Lower leg skin (tissue), 4 donors: ENCODE data around the gene TXNDC8. TPM values are rescaled to one million over a fixed set of nuclear protein-coding genes. Genes with fewer than 3 reads are reported as not detected.

Experiments
- DNase-seq, 2 donors: peaks; one replicate each; pipeline ENCODE4 v3.0.0-alpha.2; 2019; ENCODE audit warnings: low spot score in 2 of 2
- H3K4me3 ChIP-seq: fragments of 200-600 bp; sonication (generic); 2 replicates; pipeline ENCODE4 v1.5.1; 2017; ENCODE audit warnings: mild to moderate bottlenecking, low read depth; ENCODE audit not compliant: poor library complexity, severe bottlenecking
- POLR2A ChIP-seq, 2 donors: fragments of 450-650 bp; IDR thresholded peaks; one replicate each; pipeline ENCODE4 v1.6.1; 2016 to 2017; ENCODE audit warnings: antibody characterized with exemption in 2 of 2, mild to moderate bottlenecking in 1 of 2, moderate library complexity in 1 of 2
- whole genome bisulfite sequencing, 2 donors: methylation state at CpG; one replicate each; pipeline ENCODE4 v1.1.5; 2018; 5-methylcytosine and 5-hydroxymethylcytosine counted together
- intact Hi-C: fragments of 100-400 bp; cut with DNase I; formaldehyde crosslinking; loops from one replicate; pipeline ENCODE4 v1.15.0; 2023; ENCODE audit warnings: low total_unique reads
- total RNA-seq, 4 donors: library from RNA; depleted of rRNA; stranded (reverse); fragments of >200 nt; gene quantifications; one replicate each; pipeline ENCODE4 v1.1.0, GENCODE V29; 2016
- TF ChIP-seq, protein P1 (sequence below), 3 donors: fragments of 450-650 bp; IDR thresholded peaks; one replicate each; pipeline ENCODE4 v1.5.1; 2016; ENCODE audit warnings: antibody characterized with exemption in 3 of 3, mild to moderate bottlenecking in 3 of 3, moderate library complexity in 2 of 3

The TXNDC8 gene
- total RNA-seq, 4 donors from 2014 or later, result not detected

DNA sequence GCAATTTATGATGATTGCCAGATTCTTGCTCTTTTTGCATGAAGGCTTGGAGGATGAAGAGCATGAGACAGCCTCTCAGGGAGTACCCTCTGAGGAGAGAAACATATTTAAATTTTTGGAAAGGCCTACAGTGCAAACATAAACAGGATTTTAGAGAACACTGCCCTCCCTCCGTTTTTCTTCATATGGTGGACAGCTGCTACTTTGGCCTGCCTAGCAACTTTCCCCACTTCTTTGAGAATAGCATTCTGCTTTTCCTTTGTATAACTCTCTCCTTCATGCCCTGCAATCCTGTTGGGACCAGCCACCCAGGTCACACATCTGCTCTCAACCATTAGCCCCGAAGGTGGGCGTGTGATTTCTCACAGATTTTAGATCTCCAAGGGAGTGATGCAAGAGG, 60.9 kb downstream of the TXNDC8 start:
- H3K4me3 ChIP-seq, result no peak overlapping the region
- intact Hi-C loops, result no loop called here
- WGBS, 2 donors, result 36 to 51% methylated on average over 3 of the region's 3 CpGs
- TF ChIP-seq, protein P1, sequence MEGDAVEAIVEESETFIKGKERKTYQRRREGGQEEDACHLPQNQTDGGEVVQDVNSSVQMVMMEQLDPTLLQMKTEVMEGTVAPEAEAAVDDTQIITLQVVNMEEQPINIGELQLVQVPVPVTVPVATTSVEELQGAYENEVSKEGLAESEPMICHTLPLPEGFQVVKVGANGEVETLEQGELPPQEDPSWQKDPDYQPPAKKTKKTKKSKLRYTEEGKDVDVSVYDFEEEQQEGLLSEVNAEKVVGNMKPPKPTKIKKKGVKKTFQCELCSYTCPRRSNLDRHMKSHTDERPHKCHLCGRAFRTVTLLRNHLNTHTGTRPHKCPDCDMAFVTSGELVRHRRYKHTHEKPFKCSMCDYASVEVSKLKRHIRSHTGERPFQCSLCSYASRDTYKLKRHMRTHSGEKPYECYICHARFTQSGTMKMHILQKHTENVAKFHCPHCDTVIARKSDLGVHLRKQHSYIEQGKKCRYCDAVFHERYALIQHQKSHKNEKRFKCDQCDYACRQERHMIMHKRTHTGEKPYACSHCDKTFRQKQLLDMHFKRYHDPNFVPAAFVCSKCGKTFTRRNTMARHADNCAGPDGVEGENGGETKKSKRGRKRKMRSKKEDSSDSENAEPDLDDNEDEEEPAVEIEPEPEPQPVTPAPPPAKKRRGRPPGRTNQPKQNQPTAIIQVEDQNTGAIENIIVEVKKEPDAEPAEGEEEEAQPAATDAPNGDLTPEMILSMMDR (IDR thresholded peaks at IDR 0.05), result no peak
- TF ChIP-seq POLR2A (IDR thresholded peaks at IDR 0.05), result no peak
- no peak for DNase-seq

DNA sequence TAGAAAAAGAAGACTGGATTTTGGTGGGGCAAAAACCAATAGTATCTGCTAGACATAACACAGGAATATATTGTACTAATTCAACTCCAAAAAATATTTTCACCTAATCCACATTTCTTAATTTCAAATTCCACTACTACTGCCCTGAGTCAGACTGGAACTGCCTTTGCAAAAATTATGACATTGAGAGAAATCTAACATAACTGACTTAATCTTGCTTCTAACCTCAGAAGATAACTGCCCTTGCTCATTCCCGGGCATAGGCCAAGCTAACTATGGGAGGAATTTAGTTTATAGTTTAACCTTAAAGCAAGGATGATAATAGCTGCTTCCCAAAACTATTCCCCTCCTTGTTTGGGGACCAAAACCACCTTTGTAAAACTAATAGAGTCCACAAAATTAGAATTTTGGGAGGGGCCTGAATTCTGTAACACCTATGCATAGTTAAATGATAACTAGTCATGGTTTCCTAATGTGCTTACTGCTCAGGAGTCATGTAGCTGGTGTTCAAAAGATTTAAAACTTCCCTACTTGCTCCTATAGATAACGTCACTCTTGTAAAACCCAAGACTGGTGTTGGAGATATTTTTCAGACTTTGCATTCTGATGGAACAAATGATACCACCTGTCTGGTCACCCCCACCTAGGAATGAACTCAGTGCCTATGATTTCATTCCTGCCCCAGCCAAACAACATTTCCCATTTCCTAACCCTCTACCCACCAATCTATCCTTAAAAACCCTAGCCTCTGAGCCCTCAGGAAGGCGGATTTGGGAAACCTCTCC, 67.3 kb downstream of the TXNDC8 start:
- no peak for DNase-seq
- TF ChIP-seq, protein P1 (IDR thresholded peaks at IDR 0.05), result no peak
- no peak for TF ChIP-seq POLR2A (IDR thresholded peaks at IDR 0.05)
- WGBS, 2 donors, result 94 to 95% methylated on average over 3 of the region's 3 CpGs
- intact Hi-C loops, result no loop called here
- no peak overlapping the region for H3K4me3 ChIP-seq

DNA sequence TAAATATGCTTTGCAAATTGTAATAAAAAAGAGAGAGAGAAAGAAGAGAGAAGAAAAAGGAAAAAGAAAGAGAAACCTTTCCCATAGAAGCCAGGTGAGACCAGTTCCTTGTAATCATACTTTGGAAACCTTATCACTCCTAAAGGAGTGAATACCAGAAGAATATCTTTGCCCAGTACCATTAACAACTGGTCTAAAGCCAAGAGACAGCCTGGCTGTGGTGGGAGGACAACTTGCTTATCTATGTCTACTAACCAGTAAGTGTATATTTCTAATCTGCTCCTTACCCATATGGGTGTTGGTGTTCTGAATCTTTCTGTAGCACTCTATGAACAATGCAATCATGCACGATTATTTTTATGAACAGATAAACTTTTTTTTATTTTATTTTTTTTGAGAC, 70.9 kb downstream of the TXNDC8 start:
- no peak for DNase-seq
- intact Hi-C loops, result no loop called here
- 0 to 90% methylated on average over 1 of the region's 1 CpG for WGBS, 2 donors
- no peak overlapping the region for H3K4me3 ChIP-seq
- TF ChIP-seq POLR2A (IDR thresholded peaks at IDR 0.05), result no peak

DNA sequence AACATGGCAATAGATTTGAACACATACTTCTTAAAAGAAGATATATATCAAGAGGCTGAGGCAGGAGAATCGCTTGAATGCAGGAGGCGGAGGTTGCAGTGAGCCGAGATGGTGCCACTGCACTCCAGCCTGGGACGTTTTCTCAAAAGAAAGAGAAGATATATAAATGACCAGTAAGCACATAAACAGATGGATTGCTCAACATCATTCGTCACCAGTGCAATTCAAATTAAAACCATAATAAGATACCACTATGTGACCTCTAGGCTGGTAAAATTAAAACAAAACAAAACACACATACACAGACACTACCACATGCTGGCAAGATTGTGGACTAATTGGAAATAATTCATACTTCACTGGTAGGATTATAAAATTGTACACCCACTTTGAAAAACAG, 76.0 kb downstream of the TXNDC8 start:
- WGBS, 2 donors, result 62 to 67% methylated on average over 5 of the region's 5 CpGs
- intact Hi-C loops, result no loop called here
- no peak overlapping the region for H3K4me3 ChIP-seq
- no peak for DNase-seq
- TF ChIP-seq POLR2A (IDR thresholded peaks at IDR 0.05), result no peak
- TF ChIP-seq, protein P1 (IDR thresholded peaks at IDR 0.05), result no peak

DNA sequence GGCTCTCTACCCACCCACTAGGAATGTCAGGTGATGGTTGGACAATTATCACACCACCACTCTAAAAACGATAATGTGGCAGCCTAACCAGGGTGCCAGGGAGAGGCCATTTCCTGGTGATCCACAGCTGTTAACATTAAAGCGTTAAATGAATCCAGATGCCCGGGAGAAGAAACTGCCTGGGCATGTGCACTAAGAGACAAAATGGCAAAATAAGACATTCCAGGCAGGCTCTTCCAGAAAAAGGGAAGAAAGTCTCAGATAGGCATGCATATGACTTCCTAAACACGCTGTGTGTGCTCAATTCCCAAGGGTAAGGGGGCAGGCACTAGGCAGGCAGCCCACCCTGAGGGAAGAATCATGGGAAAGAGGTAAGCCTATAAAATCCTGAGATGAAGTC, 76.8 kb downstream of the TXNDC8 start:
- TF ChIP-seq POLR2A (IDR thresholded peaks at IDR 0.05), result no peak
- 27 to 36% methylated on average over 4 of the region's 4 CpGs for WGBS, 2 donors
- H3K4me3 ChIP-seq, result no peak overlapping the region
- intact Hi-C loops, result no loop called here
- no peak for DNase-seq

DNA sequence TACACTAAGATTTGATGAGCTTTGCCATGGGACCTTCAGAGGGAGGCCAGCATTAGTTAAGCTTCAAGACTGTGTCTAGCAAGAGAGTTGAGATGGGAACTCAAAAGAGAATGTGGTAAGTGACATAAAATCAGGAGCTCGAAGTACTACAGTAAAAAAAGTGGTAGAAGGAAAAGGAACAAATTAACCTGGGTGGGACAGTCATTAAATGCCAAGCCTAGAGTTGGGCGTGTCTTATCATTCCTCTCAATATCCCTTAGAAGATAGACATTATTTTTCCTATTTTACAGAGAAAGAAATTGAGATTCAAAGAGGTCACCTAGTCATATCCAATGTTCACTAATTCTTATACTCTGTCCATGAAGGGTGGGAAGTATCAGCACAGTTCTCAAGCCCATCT, 78.1 kb downstream of the TXNDC8 start:
- intact Hi-C loops, result loop anchor here (10.0 kb wide), 1 partner anchor 95 kb away; no protein-coding TSS in a partner anchor
- DNase-seq, result no peak
- H3K4me3 ChIP-seq, result no peak overlapping the region
- 65 to 79% methylated on average over 2 of the region's 2 CpGs for WGBS, 2 donors
- TF ChIP-seq, protein P1 (IDR thresholded peaks at IDR 0.05), result no peak
- no peak for TF ChIP-seq POLR2A (IDR thresholded peaks at IDR 0.05)

DNA sequence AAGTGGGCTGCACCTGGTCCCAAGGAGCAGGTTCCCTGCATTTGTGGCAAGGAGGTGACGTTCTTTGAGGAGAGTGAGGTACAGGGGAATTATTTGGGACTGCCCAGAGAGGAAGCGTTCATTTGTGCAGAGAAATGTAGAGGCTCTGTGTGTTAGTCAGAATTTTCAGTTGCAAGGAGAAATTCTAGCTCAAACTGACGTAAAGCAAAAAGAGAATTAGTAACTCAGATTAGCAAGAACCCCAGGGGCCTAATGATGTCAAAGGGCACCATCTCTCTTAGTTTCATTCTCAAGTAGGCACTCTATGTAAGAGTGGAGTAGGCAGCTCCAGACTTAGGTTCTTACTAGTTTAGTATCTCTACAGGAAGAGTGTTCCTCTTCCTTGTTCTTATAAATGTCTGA, 79.0 kb downstream of the TXNDC8 start:
- TF ChIP-seq, protein P1 (IDR thresholded peaks at IDR 0.05), result no peak
- TF ChIP-seq POLR2A (IDR thresholded peaks at IDR 0.05), result no peak
- WGBS, 2 donors, result 88 to 92% methylated on average over 3 of the region's 3 CpGs
- intact Hi-C loops, result loop anchor here (10.0 kb wide), 1 partner anchor 96 kb away; no protein-coding TSS in a partner anchor
- no peak for DNase-seq
- no peak overlapping the region for H3K4me3 ChIP-seq
